Activated CD8-positive, alpha-beta memory T cell treated with anti-CD3 and anti-CD28 coated beads, Interleukin-2, amount 50 U/mL, for 24 hours (primary cell): Measurements from ENCODE around the gene DCAF6.

Source experiments
- DNase-seq: peaks from one replicate; pipeline ENCODE4 v3.0.0-alpha.2; 2020; ENCODE audit errors: extremely low read depth

The DCAF6 gene

DNA sequence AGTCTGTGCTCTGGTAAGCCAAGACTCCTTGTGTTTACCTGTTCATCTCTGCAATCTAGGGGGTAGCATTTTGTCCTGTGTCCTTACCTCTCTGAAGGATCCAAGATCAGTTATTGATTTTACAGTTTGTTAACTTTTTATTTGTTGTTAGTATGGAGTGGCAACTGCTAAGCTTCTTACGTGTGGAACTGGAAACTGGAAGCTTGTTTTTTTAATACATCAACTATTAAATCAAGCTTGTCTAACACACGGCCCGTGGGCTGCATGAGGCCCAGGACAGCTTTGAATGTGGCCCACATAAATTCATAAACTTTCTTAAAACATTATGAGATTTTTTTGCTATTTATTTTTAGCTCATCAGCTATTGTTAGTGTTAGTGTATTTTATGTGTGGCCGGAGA, 29.6 kb downstream of the DCAF6 start:
- no peak for DNase-seq

DNA sequence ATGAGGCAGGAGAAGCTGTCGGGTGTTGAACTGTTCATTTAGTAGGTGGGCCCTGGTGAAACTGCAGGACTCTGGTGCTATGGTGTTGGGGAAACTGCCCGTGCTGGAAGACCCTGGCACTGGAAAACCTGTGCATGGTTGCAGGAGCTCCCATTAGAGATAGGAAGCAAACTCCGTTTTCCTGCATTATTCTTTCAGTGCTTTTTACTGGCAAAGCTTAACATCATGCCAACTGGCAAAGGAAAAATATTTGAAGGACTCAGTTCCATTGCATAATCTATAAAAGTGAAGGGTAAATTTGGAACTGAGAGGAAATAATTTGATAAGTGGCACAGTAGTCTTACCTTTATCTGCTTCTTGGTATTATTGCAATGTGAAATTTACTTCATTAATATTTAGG, 32.1 kb downstream of the DCAF6 start:
- no peak for DNase-seq

DNA sequence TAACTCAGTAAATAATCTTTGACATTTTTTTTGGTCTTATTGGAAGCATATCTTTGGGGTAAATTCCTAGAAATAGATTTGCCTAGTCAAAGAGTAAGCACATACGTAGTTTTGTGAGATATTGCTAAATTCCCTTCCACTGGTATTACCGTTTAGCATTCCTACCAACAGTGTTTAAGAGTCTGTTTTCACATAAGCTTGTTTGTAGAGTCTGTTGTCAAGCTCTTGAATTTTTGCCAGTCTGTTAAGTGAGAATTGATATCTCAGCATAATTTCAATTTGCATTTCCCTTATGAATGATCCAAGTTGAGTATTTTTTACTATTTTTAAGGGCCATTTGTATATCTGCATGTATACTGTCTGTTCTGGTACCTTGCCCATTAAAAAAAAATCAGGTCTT, 37.3 kb downstream of the DCAF6 start:
- no peak for DNase-seq

DNA sequence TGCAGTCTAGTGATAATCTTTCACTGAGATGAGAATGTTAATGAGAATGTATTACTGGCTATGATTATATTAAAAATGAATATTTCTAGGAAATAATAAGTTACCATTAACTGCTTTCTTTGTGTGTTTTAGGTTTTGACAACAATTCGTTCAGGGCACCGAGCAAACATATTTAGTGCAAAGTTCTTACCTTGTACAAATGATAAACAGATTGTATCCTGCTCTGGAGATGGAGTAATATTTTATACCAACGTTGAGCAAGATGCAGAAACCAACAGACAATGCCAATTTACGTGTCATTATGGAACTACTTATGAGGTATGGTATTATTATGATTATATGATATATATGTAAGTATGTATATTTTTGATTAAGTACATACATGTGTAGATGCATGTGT, 38.2 kb downstream of the DCAF6 start:
- DNase-seq = no peak

DNA sequence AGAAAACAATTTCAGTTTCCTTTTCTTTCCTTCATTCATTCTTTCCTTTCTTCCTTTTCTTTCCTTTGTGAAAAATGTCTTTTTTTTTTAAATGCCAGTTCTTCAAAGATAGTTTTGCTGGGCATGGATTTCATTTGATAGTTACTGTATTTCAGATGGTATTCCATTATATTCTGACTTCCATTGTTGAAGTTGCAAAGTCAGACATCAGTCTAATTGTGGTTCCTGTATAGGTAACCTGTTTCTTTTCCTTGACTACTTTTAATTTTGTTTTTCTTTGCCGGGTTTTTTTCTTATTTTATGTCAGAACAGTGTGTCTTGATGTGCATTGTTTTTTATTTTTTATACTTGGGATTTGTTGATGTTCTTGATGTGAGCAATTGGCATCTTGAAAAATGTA, 40.8 kb downstream of the DCAF6 start:
- no peak for DNase-seq

DNA sequence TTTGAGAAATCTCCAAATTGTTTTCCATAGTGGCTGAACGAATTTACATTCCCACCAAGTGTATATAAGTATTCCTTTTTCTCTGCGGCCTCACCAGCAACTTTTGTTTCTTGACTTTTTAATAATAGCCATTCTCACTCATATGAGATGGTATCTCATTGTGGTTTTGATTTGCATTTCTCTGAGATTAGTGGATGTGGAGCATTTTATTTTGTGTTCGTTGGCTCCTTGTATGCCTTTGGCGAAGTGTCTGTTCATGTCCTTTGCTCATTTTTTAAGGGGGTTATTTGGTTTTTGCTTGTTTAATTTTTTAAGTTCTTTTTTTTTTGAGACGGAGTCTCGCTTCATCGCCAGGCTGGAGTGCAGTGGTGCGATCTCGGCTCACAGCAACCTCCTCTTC, 45.5 kb downstream of the DCAF6 start:
- no peak for DNase-seq

DNA sequence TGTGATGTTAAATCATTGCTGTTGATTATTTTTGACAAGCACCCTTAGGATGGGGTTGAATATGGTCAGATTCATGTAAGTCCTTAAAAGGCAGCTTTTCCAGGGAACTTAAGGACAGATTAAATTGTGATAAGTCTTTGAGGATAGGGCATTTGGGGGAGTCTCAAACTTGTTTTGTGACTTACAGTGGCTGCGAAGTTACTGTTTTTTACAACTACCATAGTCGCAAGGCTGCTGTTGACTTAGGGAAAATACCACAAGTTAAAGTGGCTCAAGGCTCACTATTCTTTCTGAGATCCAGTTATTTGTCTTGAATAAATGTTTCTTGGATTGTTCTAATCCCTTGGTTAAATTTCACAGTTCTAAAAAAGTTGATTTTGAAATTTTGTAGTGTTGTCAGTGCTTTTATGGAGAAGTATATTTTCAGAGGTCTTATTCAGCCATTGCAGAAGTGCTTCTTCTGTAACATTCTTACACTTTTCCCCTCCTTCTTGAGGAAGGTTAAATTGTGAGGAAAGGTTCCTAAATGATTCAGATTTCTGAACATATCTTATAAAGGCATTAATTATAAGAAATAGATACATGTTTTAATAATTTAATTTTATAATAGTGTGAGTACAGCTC, 47.4 kb downstream of the DCAF6 start:
- DNase-seq = no peak

DNA sequence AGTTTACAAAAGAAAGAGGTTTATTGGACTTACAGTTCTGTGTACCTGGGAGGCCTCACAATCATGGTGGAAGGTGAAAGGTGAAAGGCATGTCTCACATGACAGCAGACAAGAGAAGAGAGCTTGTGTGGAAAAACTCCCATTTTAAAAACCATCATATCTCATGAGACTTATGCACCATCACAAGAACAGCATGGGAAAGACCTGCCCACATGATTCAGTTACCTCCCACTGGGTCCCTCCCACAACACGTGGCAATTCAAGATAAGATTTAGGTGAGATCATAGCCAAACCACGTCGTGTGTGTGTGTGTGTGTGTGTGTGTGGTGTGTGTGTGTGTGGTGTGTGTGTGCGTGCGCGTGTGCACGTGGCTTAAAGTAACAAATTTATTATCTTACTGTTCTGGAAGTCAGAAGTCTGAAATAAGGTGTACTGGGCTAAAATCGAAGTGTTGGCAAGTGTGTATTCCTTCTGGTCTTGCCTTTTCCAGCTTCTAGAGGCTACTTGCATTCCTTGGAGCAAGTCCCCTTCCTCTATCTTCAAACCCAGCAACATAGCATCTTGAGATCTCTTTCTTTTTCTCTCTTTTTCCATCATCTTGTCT, 48.5 kb downstream of the DCAF6 start:
- DNase-seq = no peak

DNA sequence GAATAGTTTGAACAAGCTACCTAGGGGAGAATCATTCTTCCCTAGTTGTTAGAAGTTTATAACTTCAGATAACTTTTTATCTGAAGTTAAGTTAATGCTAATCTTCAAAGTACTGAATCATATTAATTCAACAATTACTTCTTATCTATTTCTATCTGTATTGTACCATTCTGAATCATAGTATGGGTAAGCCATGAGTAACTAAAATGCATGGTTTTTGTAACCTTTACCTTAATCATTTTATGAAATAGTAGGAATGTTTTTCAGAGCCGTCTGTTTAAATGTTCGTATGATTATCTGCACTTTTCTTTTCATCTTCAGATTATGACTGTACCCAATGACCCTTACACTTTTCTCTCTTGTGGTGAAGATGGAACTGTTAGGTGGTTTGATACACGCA, 50.7 kb downstream of the DCAF6 start:
- no peak for DNase-seq

DNA sequence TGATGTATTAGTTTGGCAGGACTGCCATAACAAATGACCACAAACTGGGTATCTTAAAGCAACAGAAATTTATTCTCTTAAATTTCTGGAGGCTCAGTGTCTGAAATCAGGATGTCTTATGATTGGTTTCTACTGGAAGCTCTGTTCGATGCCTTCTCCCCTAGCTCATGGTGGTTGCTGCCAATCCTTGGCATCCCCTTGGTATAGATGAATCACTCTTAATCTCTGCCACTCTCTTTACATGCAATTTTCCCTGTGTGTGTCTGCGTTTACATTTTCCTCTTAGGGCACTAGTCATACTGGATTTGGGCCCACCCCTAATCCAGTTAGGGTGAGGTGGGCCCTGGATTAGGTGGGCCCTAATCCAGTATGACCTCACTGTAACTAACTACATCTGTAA, 55.1 kb downstream of the DCAF6 start:
- no peak for DNase-seq

DNA sequence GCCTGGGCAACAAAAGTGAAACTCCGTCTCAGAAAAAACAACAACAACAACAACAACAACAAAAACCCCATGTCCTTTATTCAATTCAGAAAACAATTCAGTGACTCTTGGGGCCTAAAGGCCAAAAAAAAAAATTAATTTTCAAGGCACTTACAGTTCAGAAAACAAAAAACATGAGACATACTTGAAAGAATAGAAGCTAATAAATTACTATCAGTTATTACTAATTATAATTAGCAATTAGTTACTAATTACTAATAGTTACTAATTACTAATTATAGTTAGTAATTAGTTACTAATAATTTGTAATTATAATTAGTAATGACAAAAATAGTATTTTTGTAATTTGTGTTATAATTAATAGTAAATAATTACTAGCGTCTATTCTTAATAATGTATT, 57.2 kb downstream of the DCAF6 start:
- no peak for DNase-seq

DNA sequence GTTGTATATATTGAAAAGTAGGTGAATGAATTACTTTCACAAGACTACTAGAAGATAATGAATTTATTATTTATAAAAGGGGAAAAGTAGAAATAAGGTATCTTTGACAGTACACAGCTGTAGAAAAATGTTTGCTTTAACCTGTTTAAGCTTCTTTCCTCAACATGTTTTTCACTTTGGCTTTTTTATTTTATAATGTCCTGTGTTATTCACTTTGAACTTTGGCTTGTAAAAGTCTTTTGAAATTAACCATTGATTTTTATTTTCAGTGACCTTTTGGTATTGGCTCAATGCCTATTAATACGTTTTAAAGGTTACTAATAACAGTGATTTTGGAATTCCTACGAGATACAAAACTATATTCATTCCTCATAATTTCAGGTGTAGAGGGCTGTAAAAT, 58.1 kb downstream of the DCAF6 start:
- no peak for DNase-seq

DNA sequence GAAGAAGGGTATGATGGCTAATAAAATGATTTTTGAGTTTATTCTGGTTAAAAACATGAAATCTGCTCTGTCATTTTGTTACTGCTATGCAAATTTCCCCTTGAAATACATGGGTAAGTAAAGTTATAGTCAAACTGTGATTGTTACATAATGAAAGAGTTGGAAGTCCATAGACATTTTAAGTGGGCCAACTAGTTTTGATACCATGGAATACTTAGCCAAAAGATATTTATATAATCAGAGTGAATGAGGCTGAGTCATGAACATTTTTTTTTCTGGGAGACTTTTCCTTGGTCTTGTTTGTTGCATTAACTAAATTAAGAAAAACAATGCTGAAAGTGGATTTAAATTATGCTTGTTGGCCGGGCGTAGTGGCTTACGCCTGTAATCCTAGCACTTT, 58.6 kb downstream of the DCAF6 start:
- no peak for DNase-seq

DNA sequence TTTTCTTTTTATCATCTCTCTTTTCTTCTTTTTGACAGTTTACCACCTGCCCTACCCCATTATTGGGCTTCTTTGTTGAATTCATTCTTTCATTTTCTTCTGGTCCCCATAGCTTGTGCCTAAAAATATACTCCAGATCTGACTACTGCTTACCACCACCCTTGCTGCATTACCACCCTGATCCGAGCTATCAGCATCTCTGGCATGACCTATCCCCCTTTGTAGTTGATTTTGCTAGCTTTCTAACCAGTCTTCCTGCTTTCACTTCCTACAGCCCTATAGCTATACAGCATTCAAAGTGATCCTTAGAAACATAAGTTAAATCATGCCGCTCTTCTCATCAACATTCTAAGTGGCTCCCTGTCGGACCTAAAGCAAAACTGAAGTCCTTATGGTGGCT, 59.8 kb downstream of the DCAF6 start:
- DNase-seq = no peak

DNA sequence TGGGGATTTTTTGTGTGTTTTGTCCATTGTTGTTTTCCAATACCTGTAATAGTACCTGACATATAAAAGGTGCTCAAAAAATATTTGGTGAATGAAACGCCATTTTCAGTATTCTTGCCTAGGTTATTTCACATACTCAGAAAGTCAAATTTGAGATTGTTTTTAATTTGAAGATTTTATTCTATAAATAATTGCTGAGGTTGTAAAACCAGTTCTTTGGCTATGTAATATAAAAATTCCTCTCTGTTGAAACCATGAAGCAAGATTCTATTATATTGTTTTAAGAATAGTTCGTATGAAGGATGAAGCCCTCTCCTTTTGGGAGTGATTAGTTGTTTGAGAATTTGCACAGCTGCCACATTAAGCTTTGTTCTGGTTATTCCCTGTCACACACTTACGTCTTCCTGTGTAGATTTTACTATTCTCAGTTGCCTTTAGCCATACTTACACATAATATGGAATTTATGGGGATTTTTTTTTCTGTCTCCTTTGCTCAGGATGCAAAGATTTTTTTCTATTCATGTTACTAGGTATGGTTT, 60.6 kb downstream of the DCAF6 start:
- no peak for DNase-seq

DNA sequence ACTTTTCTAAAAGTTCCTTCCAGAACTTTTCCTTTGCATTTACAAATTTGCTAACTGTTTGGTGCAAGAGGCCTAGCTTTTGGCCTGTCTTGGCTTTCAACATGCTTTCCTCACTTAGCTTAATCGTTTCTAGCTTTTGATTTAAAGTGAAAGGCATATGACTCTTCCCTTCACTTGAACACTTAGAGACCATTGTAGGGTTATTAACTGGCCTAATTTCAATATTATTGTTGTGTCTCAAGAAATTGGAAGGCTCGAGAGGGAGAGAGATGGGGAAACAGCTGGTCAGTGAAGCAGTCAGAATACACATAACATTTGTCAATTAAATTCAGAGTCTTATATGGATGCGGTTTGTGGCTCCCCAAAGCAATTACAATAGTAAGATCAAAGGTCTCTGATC, 63.4 kb downstream of the DCAF6 start:
- DNase-seq = no peak

DNA sequence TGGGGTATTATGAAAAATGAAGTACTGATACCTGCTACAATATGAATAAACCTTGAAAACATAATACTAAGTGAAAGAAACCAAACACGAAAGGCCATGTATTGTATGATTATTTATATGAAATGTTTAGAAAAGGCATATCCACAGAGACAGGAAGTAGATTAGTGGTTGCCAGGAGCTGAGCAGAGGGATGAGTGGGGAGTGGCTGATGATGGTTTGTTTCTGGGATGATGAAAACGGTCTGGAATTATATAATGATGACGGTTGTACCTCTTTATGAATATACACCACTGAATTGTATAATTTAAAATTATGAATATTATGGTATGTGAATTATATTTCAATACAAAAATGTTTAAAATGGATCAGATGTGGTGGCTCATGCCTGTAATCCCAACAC, 64.2 kb downstream of the DCAF6 start:
- no peak for DNase-seq

DNA sequence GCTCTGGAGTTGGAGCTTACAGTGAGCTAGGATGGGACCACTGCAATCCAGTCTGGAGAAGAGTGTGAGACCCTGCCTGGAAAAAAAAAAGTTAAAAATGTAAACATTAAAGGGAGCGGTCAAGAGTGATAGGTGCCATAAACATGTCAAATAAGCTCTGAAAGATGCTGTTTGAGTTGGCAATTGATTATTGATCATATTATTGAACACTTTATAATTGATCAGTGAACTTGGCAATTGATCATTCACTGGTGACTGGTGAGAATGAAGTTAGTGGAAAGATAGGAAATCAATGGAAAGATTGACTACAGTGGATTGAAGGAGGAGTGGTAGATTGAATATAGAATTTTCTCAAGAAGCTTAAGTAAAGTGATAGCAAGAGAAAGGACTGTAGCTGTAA, 64.7 kb downstream of the DCAF6 start:
- no peak for DNase-seq

DNA sequence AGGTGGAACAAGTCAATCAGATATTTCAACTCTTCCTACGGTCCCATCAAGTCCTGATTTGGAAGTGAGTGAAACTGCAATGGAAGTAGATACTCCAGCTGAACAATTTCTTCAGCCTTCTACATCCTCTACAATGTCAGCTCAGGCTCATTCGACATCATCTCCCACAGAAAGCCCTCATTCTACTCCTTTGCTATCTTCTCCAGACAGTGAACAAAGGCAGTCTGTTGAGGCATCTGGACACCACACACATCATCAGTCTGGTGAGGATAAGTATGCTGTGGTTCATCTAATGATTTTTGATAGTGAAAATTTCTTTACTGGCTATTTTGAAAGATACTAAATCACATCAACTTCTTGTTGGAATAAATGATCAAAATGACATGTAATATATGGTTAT, 68.0 kb downstream of the DCAF6 start:
- no peak for DNase-seq

DNA sequence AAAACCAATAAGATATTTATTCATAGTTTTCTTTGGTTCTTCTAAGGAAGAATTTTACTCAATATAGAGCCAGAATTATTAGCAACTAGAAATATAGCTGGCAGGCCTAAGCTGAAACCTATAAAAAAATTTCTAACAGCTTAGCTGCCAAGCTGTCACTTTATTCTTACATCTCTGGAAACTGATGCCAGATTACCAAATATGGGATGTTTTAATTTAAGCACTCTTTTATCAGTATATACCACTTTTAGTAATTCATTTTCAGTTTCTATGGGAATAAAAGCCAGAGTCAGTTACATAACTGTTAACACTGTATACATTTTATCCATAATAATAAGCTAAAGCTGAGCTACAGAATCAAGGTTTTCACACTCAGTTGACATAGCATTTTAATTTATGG, 69.0 kb downstream of the DCAF6 start:
- DNase-seq = no peak

DNA sequence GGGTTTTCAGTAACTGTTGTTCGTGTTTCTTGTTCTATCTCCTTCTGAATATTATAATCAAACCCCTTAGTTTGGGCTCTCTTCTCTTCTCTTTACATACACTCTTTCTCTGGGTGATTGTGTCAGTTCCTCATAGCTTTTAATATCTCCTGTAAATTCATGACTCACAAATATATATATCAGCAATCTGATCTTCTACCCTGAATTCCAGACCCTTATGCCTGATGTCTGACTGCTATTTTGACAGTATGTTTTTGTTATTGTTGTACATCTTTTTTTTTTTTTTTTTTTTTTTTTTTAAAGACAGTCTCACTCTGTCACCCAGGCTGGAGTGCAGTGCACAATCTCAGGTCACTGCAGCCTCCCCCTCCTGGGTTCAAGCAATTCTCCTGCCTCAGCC, 71.2 kb downstream of the DCAF6 start:
- no peak for DNase-seq

DNA sequence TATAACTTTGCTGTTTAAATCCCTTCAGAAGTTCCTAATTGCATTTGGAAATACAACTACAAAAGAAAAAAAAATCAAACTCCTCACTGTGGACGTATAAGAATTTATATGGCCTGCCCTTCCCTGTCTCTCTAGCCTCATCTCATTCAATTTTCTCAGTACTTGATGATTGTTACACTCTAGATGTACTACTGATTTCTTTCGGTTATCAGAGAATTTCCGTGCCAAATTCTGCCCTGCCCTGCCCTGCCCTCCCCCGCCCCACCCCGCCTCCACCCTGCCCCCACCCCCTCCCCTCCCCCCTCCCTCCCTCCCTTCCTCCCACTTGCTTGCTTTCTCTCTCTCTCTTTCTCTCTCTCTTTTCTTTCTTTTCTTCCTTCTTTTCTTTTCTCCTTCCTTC, 72.1 kb downstream of the DCAF6 start:
- DNase-seq = no peak

DNA sequence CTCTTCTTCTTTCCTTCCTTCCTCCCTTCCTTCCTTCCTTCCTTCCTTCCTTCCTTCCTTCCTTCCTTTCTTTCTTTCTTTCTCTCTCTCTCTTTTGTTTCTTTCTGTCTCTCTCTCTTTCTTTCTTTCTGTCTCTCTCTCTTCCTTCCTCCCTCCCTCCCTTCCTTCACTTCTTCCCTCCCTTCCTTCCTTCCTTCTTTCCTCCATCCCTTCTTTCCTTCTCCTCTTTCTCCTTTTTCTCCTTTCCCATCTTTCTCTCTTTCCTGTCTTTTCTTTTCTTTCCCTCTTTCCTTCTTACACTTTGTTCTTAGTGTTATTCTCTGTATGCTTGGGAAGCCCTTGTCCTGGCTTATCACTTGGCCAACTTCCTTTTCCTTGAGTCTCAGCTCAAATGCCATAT, 72.8 kb downstream of the DCAF6 start:
- DNase-seq = no peak

DNA sequence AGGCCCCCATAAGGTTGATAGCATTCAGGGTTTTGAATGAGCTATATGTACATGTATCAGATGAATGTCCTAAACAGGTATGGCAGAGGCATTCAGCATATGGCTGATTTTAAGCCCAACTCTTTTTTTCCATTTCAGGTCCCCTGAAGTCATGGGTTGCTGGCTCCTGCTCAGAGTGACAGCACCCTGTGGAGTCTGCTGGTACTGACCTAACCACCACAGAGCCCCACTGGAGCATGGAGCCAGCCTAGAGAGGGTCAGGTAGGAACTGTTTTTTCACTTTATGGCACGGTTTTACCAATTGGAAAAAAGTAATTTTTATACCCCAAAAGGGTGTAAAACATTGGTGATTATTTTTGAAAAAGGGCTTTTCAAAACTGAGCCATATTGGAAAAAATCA, 82.9 kb downstream of the DCAF6 start:
- DNase-seq = no peak
